ENCODE results near the gene DNAJB11. TPM values are rescaled to one million over a fixed set of nuclear protein-coding genes. Genes with fewer than 3 reads are reported as not detected.

The DNAJB11 gene
- total RNA-seq, 4 donors from 2014 or later = 24.3 to 47.5 (median 44.7) TPM

DNA sequence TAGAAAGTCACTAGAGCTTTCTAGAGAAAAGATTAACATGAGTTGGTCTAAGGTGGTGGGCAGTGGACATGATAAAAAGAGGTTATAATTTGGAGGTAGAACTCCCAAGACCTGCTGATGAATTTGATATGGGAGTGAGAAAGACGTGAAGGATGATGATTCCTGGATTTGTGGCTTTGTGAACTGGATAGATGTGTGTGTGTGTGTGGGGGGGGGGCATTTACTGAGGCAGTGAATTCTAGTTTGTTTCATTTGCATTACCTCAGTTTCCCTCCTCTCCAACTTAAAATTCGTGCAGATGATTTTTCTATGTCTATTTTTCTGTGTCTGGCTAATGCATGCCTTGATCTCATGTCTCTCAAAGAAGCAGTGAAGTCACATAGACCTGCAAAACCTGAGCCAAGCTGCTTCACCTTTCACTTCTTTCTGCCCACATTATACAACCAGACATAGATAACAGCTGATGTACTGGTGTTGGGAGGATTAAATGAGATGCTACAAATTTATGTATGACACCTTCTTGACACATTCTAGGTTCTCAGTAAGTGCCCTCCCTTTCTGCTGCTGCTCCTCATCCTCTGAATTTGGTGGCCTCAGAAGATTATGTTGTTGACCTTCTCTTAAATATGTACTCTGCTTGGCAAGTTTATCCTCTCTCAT lies 52.3 kb downstream of the DNAJB11 start:
- Histone ChIP-seq H3K9me3 (no peaks in the 10 kb centered on the region), H3K27ac (no peak overlapping the region), H3K27me3 (peaks cover 0 to 9% of the 10 kb centered on the region in 2 donors), H3K36me3 (no peaks in the 10 kb centered on the region), H3K4me3 (no peak overlapping the region), H3K4me1 (no peaks in the 10 kb centered on the region)
- WGBS, 2 donors = 53 to 64% methylated on average over 2 of the region's 2 CpGs
- no peak for DNase-seq (ENCODE audit: low spot score in 2 of 2)
- TF ChIP-seq EP300 (IDR thresholded peaks at IDR 0.05) (no peak), POLR2A (IDR thresholded peaks at IDR 0.05) (no peak), CTCF (IDR thresholded peaks at IDR 0.05) (no peak)

DNA sequence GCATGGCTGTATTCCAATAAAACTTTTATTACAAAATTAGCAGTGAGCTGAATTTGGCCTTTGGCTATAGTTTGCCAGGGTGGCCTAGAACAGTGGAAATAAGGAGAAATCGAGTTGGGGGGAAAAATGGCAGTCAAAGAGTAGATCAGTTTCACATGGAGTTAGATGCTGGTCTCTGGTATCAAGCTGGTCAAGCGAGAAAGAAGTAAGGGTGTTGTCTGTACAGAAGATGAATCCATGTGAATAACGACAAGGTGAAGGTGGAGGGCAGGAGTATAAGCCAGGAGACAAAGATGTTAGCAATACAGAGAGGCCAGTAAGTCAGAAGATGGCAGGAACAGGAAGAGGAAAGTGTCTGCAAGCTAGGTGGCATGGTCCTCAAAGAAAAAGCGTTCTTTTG lies 54.1 kb downstream of the DNAJB11 start:
- no peaks in the 10 kb centered on the region for H3K27me3 ChIP-seq
- DNase-seq (ENCODE audit: low spot score in 2 of 2) = no peak
- H3K36me3 ChIP-seq = no peaks in the 10 kb centered on the region
- no peak for TF ChIP-seq CTCF (IDR thresholded peaks at IDR 0.05)
- no peak overlapping the region for H3K27ac ChIP-seq
- WGBS, 2 donors = 74 to 80% methylated on average over 4 of the region's 4 CpGs
- H3K4me1 ChIP-seq = no peaks in the 10 kb centered on the region
- H3K9me3 ChIP-seq = no peaks in the 10 kb centered on the region
- H3K4me3 ChIP-seq = no peak overlapping the region

DNA sequence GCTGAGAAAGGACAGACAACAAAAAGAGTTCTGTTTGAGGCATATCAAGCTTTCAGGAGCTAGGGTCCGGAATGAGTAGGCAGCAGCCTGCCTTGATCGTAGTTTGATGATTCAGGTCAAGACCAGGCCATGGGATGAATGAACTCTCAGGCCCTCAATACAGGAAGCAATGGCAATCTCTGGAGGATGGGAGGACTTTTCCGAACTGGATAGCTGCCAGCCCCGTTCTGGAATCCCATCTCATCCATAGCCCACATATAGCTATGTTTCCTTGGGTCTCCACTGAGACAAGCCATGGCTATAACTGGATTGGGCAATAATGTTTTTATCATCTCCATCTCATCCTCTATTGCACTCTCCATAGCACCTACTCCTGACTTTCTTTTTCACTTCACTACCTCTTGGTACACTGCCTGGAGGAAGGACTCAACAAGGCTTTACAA lies 55.1 kb downstream of the DNAJB11 start:
- Histone ChIP-seq H3K36me3 (no peaks in the 10 kb centered on the region), H3K4me1 (no peaks in the 10 kb centered on the region), H3K9me3 (no peaks in the 10 kb centered on the region), H3K4me3 (no peak overlapping the region), H3K27ac (no peak overlapping the region), H3K27me3 (no peaks in the 10 kb centered on the region)
- TF ChIP-seq EP300 (IDR thresholded peaks at IDR 0.05) = no peak
- TF ChIP-seq CTCF (IDR thresholded peaks at IDR 0.05) = no peak
- no peak for TF ChIP-seq POLR2A (IDR thresholded peaks at IDR 0.05)
- no peak for DNase-seq (ENCODE audit: low spot score in 2 of 2)
- WGBS, 2 donors = 47 to 57% methylated on average over 4 of the region's 4 CpGs

DNA sequence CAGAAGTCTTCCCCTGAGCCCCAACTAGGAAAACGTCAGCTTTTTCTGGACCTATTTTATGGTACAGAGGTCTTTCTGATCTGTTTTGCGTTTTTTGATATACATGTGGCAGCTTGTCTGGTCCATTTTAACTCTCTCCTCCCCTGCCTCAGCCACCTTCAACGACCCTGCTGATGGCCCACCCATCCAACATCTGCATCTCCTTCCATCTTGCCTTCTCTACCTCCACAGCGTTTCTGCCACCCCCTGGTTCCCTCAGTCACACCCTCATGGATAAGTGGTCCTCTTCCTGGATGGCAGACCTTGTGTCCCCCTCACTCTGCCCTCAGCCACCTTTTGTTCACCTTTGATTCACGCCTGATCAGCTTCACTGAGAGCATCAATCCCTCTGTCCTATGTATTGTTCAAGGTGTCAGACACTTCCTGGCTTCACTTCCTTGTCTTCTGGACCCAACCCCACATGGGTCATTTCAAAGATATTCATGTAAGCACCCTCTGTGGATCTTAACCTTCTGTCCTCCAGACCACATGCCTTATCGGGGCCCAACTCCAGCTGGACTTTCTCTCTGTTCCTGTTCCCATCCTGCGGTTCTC lies 55.8 kb downstream of the DNAJB11 start:
- DNase-seq (ENCODE audit: low spot score in 2 of 2) = no peak
- 66 to 72% methylated on average over 7 of the region's 7 CpGs for WGBS, 2 donors
- no peaks in the 10 kb centered on the region for H3K9me3 ChIP-seq

More for the DNA sequence above, 55.8 kb downstream of the DNAJB11 start:
- H3K27me3 ChIP-seq = no peaks in the 10 kb centered on the region
- no peaks in the 10 kb centered on the region for H3K36me3 ChIP-seq
- no peak overlapping the region for H3K4me3 ChIP-seq
- no peaks in the 10 kb centered on the region for H3K4me1 ChIP-seq
- no peak overlapping the region for H3K27ac ChIP-seq
- TF ChIP-seq CTCF (IDR thresholded peaks at IDR 0.05) (no peak), POLR2A (IDR thresholded peaks at IDR 0.05) (no peak), EP300 (IDR thresholded peaks at IDR 0.05) (no peak)

Data from tibial nerve (tissue), 4 donors.